ENCODE data around the gene KCNF1.
A peak's percentile ranks its signal among the peaks of the same experiment; 100 is the strongest.

The KCNF1 gene

GRCh38 chr2:10924859-10925258, 13.1 kb downstream of the KCNF1 start:
- H3K4me3 Mint-ChIP-seq = no peak overlapping the region

DNA sequence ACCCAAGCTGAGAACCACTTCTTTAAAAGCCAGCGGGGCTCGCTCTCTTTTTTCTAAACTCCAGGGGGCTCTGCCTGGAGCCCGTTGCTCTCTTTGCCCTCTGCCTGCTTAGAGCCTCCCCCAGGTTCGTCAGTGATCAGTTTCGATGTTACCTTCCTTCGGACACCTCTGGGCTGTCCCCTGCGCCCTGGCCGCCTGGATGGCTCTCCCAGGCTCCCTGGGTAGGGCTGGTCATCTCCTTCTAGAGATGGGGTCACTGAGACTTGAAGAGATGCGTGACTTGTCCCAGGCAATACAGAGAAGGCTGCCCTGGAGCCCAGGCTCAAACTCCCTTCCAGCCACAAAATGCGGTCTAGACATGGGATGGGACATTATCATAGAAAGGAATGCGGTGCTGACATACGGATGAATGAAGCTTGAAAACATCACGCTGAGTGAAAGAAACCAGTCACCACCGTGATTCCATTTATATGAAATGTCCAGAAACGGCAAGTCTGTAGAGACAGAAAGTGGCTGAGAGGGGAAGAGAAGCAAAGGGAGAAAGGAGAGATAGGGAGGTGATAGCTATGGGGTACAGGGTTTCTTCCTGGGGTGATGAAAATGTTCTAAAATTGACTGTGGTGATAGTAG, 14.6 kb downstream of the KCNF1 start:
- TF ChIP-seq CTCF (IDR thresholded peaks at IDR 0.05) = no peak
- peak overlapping the region; percentile 11 for H3K27ac Mint-ChIP-seq
- no peaks in the 10 kb centered on the region for H3K9me3 Mint-ChIP-seq
- peaks cover 8% of the 10 kb centered on the region for H3K4me1 Mint-ChIP-seq
- DNase-seq = no peak
- no peaks in the 10 kb centered on the region for H3K36me3 Mint-ChIP-seq (ENCODE audit: low read depth)
- H3K4me3 Mint-ChIP-seq = no peak overlapping the region
- H3K27me3 Mint-ChIP-seq (ENCODE audit: low read depth, poor library complexity) = peaks cover 28% of the 10 kb centered on the region

More at GRCh38 chr2:10924859-10925258, 13.1 kb downstream of the KCNF1 start:
- H3K36me3 Mint-ChIP-seq (ENCODE audit: low read depth) = no peaks in the 10 kb centered on the region
- no peak for DNase-seq
- H3K4me1 Mint-ChIP-seq = peaks cover 17% of the 10 kb centered on the region
- no peaks in the 10 kb centered on the region for H3K9me3 Mint-ChIP-seq
- peaks cover 28% of the 10 kb centered on the region for H3K27me3 Mint-ChIP-seq (ENCODE audit: low read depth, poor library complexity)
- TF ChIP-seq CTCF (IDR thresholded peaks at IDR 0.05) = no peak
- no peak overlapping the region for H3K27ac Mint-ChIP-seq

DNA sequence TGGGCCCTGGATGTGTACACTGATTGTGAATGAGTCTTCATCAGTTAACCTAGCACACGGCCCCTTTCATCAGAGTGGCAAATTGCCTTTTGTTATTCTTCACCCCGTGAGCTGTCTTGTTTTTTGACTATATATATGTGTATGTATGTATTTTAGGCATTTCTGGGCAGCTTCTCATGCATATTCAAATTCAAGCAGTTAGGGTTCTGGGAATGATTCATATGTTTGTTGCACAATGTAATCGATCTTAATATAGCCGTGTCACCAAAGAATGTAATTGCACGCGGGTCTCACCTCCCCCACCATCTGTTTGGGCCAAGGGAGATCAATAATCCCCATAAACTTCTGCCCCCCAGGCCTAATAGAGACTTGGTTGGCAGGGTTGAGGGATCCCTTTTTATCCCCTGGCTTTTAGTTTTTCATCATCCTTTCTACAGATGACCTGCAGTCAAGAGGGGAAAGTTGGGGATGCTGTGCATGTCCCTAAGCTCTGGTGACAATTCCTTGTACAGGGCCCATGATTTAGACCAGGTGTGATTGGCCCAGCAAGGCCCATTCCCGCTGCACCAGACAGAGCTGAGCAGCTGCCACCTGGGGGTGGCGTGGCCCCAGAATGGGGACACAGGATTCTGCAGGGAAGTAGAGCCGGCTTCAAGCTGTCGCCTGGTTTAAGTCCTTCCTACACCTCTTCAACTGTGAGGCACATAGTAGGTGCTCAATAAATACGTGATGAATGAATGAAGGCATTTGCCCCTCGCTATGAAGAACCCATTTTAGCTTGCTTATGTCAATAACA, 19.2 kb downstream of the KCNF1 start:
- Mint-ChIP-seq H3K36me3 (ENCODE audit: low read depth) (no peaks in the 10 kb centered on the region), H3K27ac (no peak overlapping the region), H3K27me3 (ENCODE audit: low read depth, poor library complexity) (peaks cover 20% of the 10 kb centered on the region), H3K4me1 (peaks cover 40% of the 10 kb centered on the region), H3K9me3 (no peaks in the 10 kb centered on the region), H3K4me3 (no peak overlapping the region)
- no peak for TF ChIP-seq CTCF (IDR thresholded peaks at IDR 0.05)
- DNase-seq = no peak

DNA sequence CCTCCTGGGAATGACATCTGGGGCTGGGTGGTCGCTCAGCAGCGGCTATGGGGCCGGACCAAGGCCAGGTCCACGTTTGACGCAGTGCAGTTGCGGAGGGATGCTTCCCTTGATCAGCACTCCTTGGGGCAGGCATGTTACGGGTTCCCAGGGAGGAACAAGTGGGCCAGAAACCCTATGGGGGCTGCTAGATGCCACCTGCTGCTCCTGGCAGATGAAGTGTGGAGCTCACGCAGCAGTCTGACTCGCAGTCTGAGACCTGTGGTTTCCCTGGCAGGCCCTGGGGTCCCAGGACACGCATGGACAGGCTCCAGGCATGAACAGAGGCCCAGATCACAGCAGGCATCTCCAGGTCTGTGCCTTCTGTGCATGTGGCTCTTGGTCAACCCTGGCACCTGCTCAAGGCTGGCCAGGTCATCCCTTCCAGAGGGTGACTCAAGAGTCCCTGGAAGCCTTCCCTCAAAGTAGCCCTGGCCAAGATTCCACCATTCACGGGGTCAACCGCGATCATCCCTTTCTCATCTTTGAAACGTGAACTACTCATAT, 20.0 kb downstream of the KCNF1 start:
- no peak overlapping the region for H3K27ac Mint-ChIP-seq
- H3K9me3 Mint-ChIP-seq = no peaks in the 10 kb centered on the region
- H3K27me3 Mint-ChIP-seq (ENCODE audit: low read depth, poor library complexity) = peaks cover 15% of the 10 kb centered on the region
- TF ChIP-seq CTCF (IDR thresholded peaks at IDR 0.05) = no peak
- H3K4me3 Mint-ChIP-seq = no peak overlapping the region
- DNase-seq = no peak
- no peaks in the 10 kb centered on the region for H3K36me3 Mint-ChIP-seq (ENCODE audit: low read depth)
- peaks cover 49% of the 10 kb centered on the region for H3K4me1 Mint-ChIP-seq

DNA sequence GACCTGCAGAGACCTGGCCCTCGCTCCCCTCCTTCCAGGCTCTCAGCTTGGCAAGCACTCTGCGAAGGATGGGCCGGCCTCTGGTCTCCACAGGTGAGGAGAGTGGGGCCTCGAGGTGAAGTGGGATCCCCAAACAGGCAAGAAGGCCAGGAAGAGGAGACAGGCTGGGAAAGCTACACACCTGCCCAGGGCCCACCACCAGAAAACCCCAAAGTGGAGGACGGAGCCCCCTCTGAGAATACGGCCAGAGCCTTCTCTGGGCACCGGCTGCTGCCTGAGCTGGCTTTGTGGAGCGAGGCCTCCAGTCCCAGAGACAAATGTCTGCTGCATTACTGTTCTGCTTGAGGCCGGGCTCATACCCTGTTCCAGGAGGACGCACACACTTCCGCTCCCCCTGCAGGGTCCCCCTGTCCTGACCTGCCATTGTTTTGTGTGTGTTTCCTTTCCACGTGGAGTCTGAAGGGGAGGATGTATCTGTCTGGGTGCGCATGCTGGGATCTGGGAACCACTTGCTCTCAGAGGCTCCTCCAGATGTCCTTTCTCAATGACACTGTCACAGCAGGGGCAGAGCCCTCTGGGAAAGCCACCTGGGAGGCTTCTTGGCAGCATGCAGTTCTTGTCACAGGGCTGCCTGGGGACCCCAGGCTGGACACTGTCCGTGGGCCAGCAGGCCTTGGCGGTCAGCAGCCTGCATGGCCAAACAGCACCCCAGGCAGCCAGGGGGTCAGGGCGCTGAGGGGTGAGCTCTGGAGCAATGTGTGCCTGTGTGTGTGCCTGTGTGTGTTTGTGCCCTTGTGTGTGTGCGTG, 20.8 kb downstream of the KCNF1 start:
- H3K4me1 Mint-ChIP-seq = peaks cover 57% of the 10 kb centered on the region
- no peak for DNase-seq
- peak overlapping the region; percentile 37 for H3K27ac Mint-ChIP-seq
- H3K27me3 Mint-ChIP-seq (ENCODE audit: low read depth, poor library complexity) = peaks cover 13% of the 10 kb centered on the region
- H3K9me3 Mint-ChIP-seq = no peaks in the 10 kb centered on the region
- no peak overlapping the region for H3K4me3 Mint-ChIP-seq
- H3K36me3 Mint-ChIP-seq (ENCODE audit: low read depth) = no peaks in the 10 kb centered on the region
- TF ChIP-seq CTCF (IDR thresholded peaks at IDR 0.05) = no peak

Measured in nephron progenitor cell (in vitro differentiated cells).